GM12878 (cell line): ENCODE measurements around the gene IFT122. TPM values are rescaled to one million over a fixed set of nuclear protein-coding genes. Genes with fewer than 3 reads are reported as not detected.

ENCODE experiments used
- ATAC-seq: fragments of 200-7000 bp; cut with Tn5 transposase; 3 replicates; pipeline ENCODE4 v1.9.1; 2020; ENCODE audit warnings: mild to moderate bottlenecking, moderate library complexity
- BruUV-seq: library from RNA; stranded (reverse); fragments of 400-500 nt; replicated peaks from 2 replicates; lab custom pipeline; 2021; lab: Mats Ljungman, UMichigan
- CTCF ChIA-PET: fragments of 300-600 bp; sonication (Branson Sonifier 250); formaldehyde crosslinking; extraction: SDS; loops from one replicate; lab custom pipeline; 2021; ENCODE audit warnings: inconsistent platforms; lab: Yijun Ruan, JAX
- POLR2A ChIA-PET: fragments of 350-600 bp; formaldehyde crosslinking; extraction: SDS; loops from one replicate; lab custom pipeline; 2021; ENCODE audit warnings: inconsistent platforms; lab: Charles Lee
- RAD21 ChIA-PET: fragments of 300-600 bp; sonication (Branson Sonifier 250); formaldehyde crosslinking; loops from one replicate; lab custom pipeline; 2023; ENCODE audit warnings: antibody characterized with exemption; ENCODE audit not compliant: unreplicated experiment; lab: Charles Lee
- SMC1A ChIA-PET: fragments of 300-600 bp; sonication (Branson Sonifier 250); formaldehyde crosslinking; loops from one replicate; lab custom pipeline; 2023; ENCODE audit not compliant: unreplicated experiment, uncharacterized antibody; lab: Charles Lee
- DNase-seq: peaks from one replicate; pipeline ENCODE4 v3.0.0-alpha.2; 2011; ENCODE audit warnings: low read depth, low spot score
- FAIRE-seq: peaks from 3 replicates; lab custom pipeline; 2011; peaks lifted over from hg19 to GRCh38; lab: Jason Lieb, UNC
- H2AFZ ChIP-seq: 2 replicates; pipeline ENCODE4 v1.6.0; 2011; ENCODE audit warnings: low read depth, low read length, control low read depth; ENCODE audit not compliant: control insufficient read depth
- H3K27ac ChIP-seq: 2 replicates; pipeline ENCODE4 v1.5.1; 2011; ENCODE audit warnings: control low read depth; ENCODE audit not compliant: control insufficient read depth, insufficient read depth
- H3K27me3 ChIP-seq, 2 experiments: replicated peaks in 1 of 2; 2 replicates each; pipeline versions ENCODE4 v1.6.0 to v1.6.1; 2011; ENCODE audit warnings: low read length in 1 of 2; ENCODE audit not compliant: control insufficient read depth in 2 of 2, insufficient read depth in 2 of 2
- H3K36me3 ChIP-seq, 2 experiments: 2 replicates each; pipeline ENCODE4 v1.5.1; 2011; ENCODE audit warnings: low read length in 1 of 2; ENCODE audit not compliant: control insufficient read depth in 2 of 2, insufficient read depth in 2 of 2
- H3K4me1 ChIP-seq: 2 replicates; pipeline ENCODE4 v1.6.1; 2011; ENCODE audit warnings: mild to moderate bottlenecking, low read length, moderate library complexity, mixed read lengths; ENCODE audit not compliant: control insufficient read depth, insufficient read depth
- H3K4me2 ChIP-seq: 2 replicates; pipeline ENCODE4 v1.6.0; 2011; ENCODE audit warnings: control low read depth; ENCODE audit not compliant: control insufficient read depth, insufficient read depth
- H3K4me3 ChIP-seq: fragments of 200-600 bp; sonication (generic); 2 replicates; pipeline ENCODE4 v1.5.1; 2016
- H3K79me2 ChIP-seq: 2 replicates; pipeline ENCODE4 v1.6.0; 2011; ENCODE audit warnings: low read length; ENCODE audit not compliant: control insufficient read depth, insufficient read depth
- H3K9ac ChIP-seq: 2 replicates; pipeline ENCODE4 v1.8.0; 2011; ENCODE audit warnings: low read length, control low read depth, mixed read lengths; ENCODE audit not compliant: control insufficient read depth, insufficient read depth
- H3K9me3 ChIP-seq: replicated peaks from 3 replicates; pipeline ENCODE4 v1.5.1; 2011; ENCODE audit warnings: mild to moderate bottlenecking, low read length; ENCODE audit not compliant: control insufficient read depth, insufficient read depth
- H4K20me1 ChIP-seq: 2 replicates; pipeline ENCODE4 v1.6.0; 2011; ENCODE audit not compliant: control insufficient read depth, insufficient read depth
- ATF2 ChIP-seq: IDR thresholded peaks from 2 replicates; pipeline ENCODE4 v1.6.1; 2012; ENCODE audit warnings: low read length, inconsistent platforms
- BCL11A ChIP-seq: IDR thresholded peaks from 2 replicates; pipeline ENCODE4 v1.6.1; 2011; ENCODE audit warnings: low read depth, low read length
- CBFB ChIP-seq: IDR thresholded peaks from 2 replicates; pipeline ENCODE4 v1.6.1; 2016; ENCODE audit warnings: antibody characterized with exemption, low read depth
- CBX3 ChIP-seq: fragments of 200-600 bp; sonication (generic); IDR thresholded peaks from 2 replicates; pipeline ENCODE4 v1.6.1; 2016; ENCODE audit warnings: low read depth, borderline replicate concordance
- ESRRA ChIP-seq: IDR thresholded peaks from 2 replicates; pipeline ENCODE4 v1.6.1; 2012; ENCODE audit warnings: mild to moderate bottlenecking, low read length, improper control_type of control experiment
- HDAC2 ChIP-seq: fragments of 200-600 bp; sonication (generic); IDR thresholded peaks from 2 replicates; pipeline ENCODE4 v1.6.1; 2017
- IKZF1 ChIP-seq: fragments of 450-650 bp; conservative IDR thresholded peaks from 2 replicates; pipeline ENCODE4 v1.6.1; 2017; ENCODE audit warnings: antibody characterized with exemption, mild to moderate bottlenecking
- TCF7 ChIP-seq: IDR thresholded peaks from 2 replicates; pipeline ENCODE4 v1.6.1; 2014; ENCODE audit warnings: antibody characterized with exemption, borderline replicate concordance
- USF1 ChIP-seq: IDR thresholded peaks from 2 replicates; pipeline ENCODE4 v1.6.1; 2011; ENCODE audit warnings: borderline replicate concordance, low read depth, mild to moderate bottlenecking, moderate library complexity, mixed read lengths, low read length; ENCODE audit not compliant: insufficient read depth; ENCODE audit errors: extremely low read length
- WRNIP1 ChIP-seq: IDR thresholded peaks from 2 replicates; pipeline ENCODE4 v1.6.1; 2011; ENCODE audit warnings: low read depth, low read length, improper control_type of control experiment, borderline replicate concordance
- WGBS: methylation state at CpG from one replicate; pipeline ENCODE4 v1.1.6; 2016; ENCODE audit warnings: low lambda C conversion rate; ENCODE audit not compliant: insufficient replicate concordance, insufficient coverage; ENCODE audit errors: missing lambda C conversion rate; 5-methylcytosine and 5-hydroxymethylcytosine counted together
- in situ Hi-C: fragments of 300-500 bp; cut with MboI; formaldehyde crosslinking; loops from 9 replicates; pipeline ENCODE4 v1.14.3; 2018; ENCODE audit warnings: mixed read lengths
- intact Hi-C: fragments of 100-400 bp; cut with micrococcal nuclease; formaldehyde crosslinking; loops from one replicate; pipeline ENCODE4 v1.14.2; 2022; ENCODE audit not compliant: unreplicated experiment
- polyA plus RNA-seq, 11 experiments: library from polyadenylated mRNA; depleted of rRNA in 4 of 11; unstranded in 6 of 11; stranded (reverse) in 5 of 11; fragments of >200 nt; fragmentation: Nextera tagmentation in 4 of 11; fragmentation: Illumina TruSeq in 1 of 11; extraction: Ambion mirVana in 4 of 11; extraction: Trizol in 1 of 11; gene quantifications; 1 replicate in 1 of 11; 2 replicates in 10 of 11; pipeline versions ENCODE4 v1.2.1 to v1.2.3, GENCODE V29; 2011 to 2016; ENCODE audit warnings: inconsistent platforms in 2 of 11, missing spikeins in 2 of 11, low read depth in 1 of 11
- total RNA-seq, 4 experiments: library from RNA; depleted of rRNA in 3 of 4; stranded (reverse); fragments of >200 nt in 3 of 4; fragmentation: Illumina TruSeq in 1 of 4; extraction: Trizol in 1 of 4; gene quantifications; 2 replicates each; pipeline versions ENCODE4 v1.2.1 to v1.2.3, GENCODE V29; 2013 to 2021
- TF ChIP-seq, protein P1 (sequence below): fragments of 450-650 bp; formaldehyde crosslinking; IDR thresholded peaks from 2 replicates; pipeline ENCODE4 v1.4.0; 2022; ENCODE audit warnings: mild to moderate bottlenecking, moderate library complexity
- TF ChIP-seq, protein P2 (sequence below): fragments of 450-650 bp; IDR thresholded peaks from 2 replicates; pipeline ENCODE4 v1.6.1; 2017; ENCODE audit warnings: antibody characterized with exemption, mild to moderate bottlenecking, moderate library complexity

IFT122 gene
- total and polyA plus RNA-seq, 10 of the 15 experiments (the other 5 are each of a cell fraction or from before 2014, with no cell fraction given): 1.8 to 19.2 (median 8.4) TPM

DNA sequence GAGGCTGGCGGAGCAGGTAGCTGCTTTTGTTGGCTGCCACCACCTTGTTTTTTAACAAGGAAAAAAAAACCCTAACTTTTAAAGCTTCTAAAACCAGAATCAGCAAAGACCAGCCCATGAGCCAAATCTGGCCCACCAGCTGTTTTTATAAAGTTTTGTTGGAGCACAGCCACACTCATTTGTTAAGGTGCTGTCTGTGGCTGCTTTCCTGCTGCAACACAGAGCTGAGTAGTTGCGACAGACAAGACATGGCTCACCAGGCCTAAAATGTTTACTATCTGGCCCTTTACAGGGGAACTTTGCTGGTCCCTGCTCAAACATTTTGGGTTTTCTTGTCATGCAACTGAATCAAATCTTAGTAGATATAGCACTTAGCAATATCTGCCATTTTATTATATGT is 30.5 kb upstream of the IFT122 start:
- ChIA-PET CTCF (interaction anchor here (1.0 to 7.5 kb wide), 3 partner anchors 9 to 26 kb away, joined by 4 to 84 read pairs (median 4); no protein-coding TSS in a partner anchor), RAD21 (interaction anchor here (0.7 to 1.5 kb wide), 2 partner anchors 10 to 13 kb away, joined by 3 to 5 read pairs; no protein-coding TSS in a partner anchor), POLR2A (interaction anchor here (1.4 to 2.3 kb wide), 3 partner anchors 10 to 29 kb away, joined by 4 to 11 read pairs (median 4); no protein-coding TSS in a partner anchor), SMC1A (interaction anchor here (0.9 to 19.4 kb wide), 5 partner anchors 10 to 66 kb away, joined by 3 to 275 read pairs (median 4); partner anchors contain the start of genes IFT122 and MBD4)
- intact Hi-C loops (no loop called here), in situ Hi-C loops (no loop called here)
- ATAC-seq (no peak), DNase-seq (no peak), FAIRE-seq (no peak)
- H3K79me2 ChIP-seq: no peaks in the 10 kb centered on the region
- H3K9me3 ChIP-seq: no peaks in the 10 kb centered on the region
- WGBS: 70% methylated on average over 2 of the region's 2 CpGs
- no peaks in the 10 kb centered on the region; a peak in 1 of 4 replicates for H3K27me3 ChIP-seq
- no peak overlapping the region; the same call in 1 of the 2 replicates for H2AFZ ChIP-seq
- no TSS peak for BruUV-seq
- no peaks in the 10 kb centered on the region for H3K36me3 ChIP-seq
- H3K4me2 ChIP-seq: no peak overlapping the region
- H3K4me1 ChIP-seq: peaks cover 7% of the 10 kb centered on the region
- no peak overlapping the region for H3K27ac ChIP-seq
- no peak overlapping the region for H3K9ac ChIP-seq
- no peak overlapping the region for H3K4me3 ChIP-seq
- H4K20me1 ChIP-seq: no peaks in the 10 kb centered on the region
- TF ChIP-seq USF1 (no peak), IKZF1 (no peak), CBFB (no peak), ESRRA (no peak), WRNIP1 (no peak), HDAC2 (no peak), CBX3 (no peak), BCL11A (no peak), ATF2 (no peak), TCF7 (no peak)
- TF ChIP-seq, protein P1, sequence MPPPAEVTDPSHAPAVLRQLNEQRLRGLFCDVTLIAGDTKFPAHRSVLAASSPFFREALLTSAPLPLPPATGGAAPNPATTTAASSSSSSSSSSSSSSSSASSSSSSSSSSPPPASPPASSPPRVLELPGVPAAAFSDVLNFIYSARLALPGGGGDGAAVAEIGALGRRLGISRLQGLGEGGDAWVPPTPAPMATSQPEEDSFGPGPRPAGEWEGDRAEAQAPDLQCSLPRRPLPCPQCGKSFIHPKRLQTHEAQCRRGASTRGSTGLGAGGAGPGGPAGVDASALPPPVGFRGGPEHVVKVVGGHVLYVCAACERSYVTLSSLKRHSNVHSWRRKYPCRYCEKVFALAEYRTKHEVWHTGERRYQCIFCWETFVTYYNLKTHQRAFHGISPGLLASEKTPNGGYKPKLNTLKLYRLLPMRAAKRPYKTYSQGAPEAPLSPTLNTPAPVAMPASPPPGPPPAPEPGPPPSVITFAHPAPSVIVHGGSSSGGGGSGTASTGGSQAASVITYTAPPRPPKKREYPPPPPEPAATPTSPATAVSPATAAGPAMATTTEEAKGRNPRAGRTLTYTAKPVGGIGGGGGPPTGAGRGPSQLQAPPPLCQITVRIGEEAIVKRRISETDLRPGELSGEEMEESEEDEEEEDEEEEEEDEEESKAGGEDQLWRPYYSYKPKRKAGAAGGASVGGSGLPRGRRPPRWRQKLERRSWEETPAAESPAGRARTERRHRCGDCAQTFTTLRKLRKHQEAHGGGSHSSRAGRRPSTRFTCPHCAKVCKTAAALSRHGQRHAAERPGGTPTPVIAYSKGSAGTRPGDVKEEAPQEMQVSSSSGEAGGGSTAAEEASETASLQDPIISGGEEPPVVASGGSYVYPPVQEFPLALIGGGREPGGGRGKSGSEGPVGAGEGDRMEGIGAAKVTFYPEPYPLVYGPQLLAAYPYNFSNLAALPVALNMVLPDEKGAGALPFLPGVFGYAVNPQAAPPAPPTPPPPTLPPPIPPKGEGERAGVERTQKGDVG (CRISPR knock-in tag): no peak
- TF ChIP-seq, protein P2, sequence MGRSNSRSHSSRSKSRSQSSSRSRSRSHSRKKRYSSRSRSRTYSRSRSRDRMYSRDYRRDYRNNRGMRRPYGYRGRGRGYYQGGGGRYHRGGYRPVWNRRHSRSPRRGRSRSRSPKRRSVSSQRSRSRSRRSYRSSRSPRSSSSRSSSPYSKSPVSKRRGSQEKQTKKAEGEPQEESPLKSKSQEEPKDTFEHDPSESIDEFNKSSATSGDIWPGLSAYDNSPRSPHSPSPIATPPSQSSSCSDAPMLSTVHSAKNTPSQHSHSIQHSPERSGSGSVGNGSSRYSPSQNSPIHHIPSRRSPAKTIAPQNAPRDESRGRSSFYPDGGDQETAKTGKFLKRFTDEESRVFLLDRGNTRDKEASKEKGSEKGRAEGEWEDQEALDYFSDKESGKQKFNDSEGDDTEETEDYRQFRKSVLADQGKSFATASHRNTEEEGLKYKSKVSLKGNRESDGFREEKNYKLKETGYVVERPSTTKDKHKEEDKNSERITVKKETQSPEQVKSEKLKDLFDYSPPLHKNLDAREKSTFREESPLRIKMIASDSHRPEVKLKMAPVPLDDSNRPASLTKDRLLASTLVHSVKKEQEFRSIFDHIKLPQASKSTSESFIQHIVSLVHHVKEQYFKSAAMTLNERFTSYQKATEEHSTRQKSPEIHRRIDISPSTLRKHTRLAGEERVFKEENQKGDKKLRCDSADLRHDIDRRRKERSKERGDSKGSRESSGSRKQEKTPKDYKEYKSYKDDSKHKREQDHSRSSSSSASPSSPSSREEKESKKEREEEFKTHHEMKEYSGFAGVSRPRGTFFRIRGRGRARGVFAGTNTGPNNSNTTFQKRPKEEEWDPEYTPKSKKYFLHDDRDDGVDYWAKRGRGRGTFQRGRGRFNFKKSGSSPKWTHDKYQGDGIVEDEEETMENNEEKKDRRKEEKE: no peak
